GM12878 (cell line): ENCODE results near the gene TMC2.
"Not testable (repeated sequence)": the region's sequence is repeated elsewhere in the genome, so short reads cannot be mapped to it uniquely, and the experiment has no call there.

Experiments
- CREB1 ChIP-seq: IDR thresholded peaks from 2 replicates; pipeline ENCODE4 v1.6.1; 2012; ENCODE audit warnings: low read depth, mild to moderate bottlenecking, inconsistent platforms
- CTCF ChIP-seq, 3 experiments: IDR thresholded peaks in 2 of 3; conservative IDR thresholded peaks in 1 of 3; 2 replicates each; pipeline ENCODE4 v1.5.1; 2011; ENCODE audit warnings: low read depth in 3 of 3, low read length in 3 of 3, mild to moderate bottlenecking in 3 of 3, control low read depth in 2 of 3, moderate library complexity in 2 of 3, inconsistent platforms in 1 of 3, mixed read lengths in 1 of 3; ENCODE audit not compliant: control insufficient read depth in 2 of 3, insufficient read depth in 1 of 3; ENCODE audit errors: extremely low read depth in 1 of 3
- EP300 ChIP-seq, 2 experiments: fragments of 150-350 bp in 1 of 2; IDR thresholded peaks; 2 replicates each; pipeline ENCODE4 v1.6.1; 2011 to 2012; ENCODE audit warnings: low read depth in 2 of 2, low read length in 2 of 2, borderline replicate concordance in 1 of 2, improper control_type of control experiment in 1 of 2, inconsistent platforms in 1 of 2; ENCODE audit not compliant: control insufficient read depth in 1 of 2
- EZH2 ChIP-seq: IDR thresholded peaks from 2 replicates; pipeline ENCODE4 v1.6.1; 2012; ENCODE audit warnings: low read depth, mild to moderate bottlenecking, control low read depth, inconsistent platforms, low read length, borderline replicate concordance; ENCODE audit not compliant: control insufficient read depth
- FOS ChIP-seq: IDR thresholded peaks from 3 replicates; pipeline ENCODE4 v1.6.1; 2011; ENCODE audit warnings: borderline replicate concordance; ENCODE audit not compliant: insufficient read length; ENCODE audit errors: extremely low read depth
- GABPA ChIP-seq: IDR thresholded peaks from 2 replicates; pipeline ENCODE4 v1.6.1; 2014; ENCODE audit warnings: antibody characterized with exemption, low read depth, mild to moderate bottlenecking, inconsistent platforms
- HCFC1 ChIP-seq: fragments of 150-350 bp; IDR thresholded peaks from 2 replicates; pipeline ENCODE4 v1.6.1; 2014; ENCODE audit warnings: low read length
- HDAC2 ChIP-seq: fragments of 200-600 bp; sonication (generic); IDR thresholded peaks from 2 replicates; pipeline ENCODE4 v1.6.1; 2017
- NFIC ChIP-seq: IDR thresholded peaks from 2 replicates; pipeline ENCODE4 v1.6.1; 2012; ENCODE audit warnings: low read depth, mild to moderate bottlenecking, inconsistent platforms, low read length, moderate library complexity
- SKIL ChIP-seq: fragments of 450-650 bp; IDR thresholded peaks from 2 replicates; pipeline ENCODE4 v1.6.1; 2017; ENCODE audit warnings: mild to moderate bottlenecking, low read depth, inconsistent platforms; ENCODE audit not compliant: poor library complexity, severe bottlenecking
- SP1 ChIP-seq: IDR thresholded peaks from one replicate; pipeline ENCODE4 v1.6.1; 2011; ENCODE audit warnings: low read depth, low read length
- USF2 ChIP-seq: IDR thresholded peaks from 2 replicates; pipeline ENCODE4 v1.6.1; 2011; ENCODE audit warnings: low read depth, low read length, improper control_type of control experiment, borderline replicate concordance
- YY1 ChIP-seq: IDR thresholded peaks from 2 replicates; pipeline ENCODE4 v1.6.1; 2011; ENCODE audit warnings: low read depth, mild to moderate bottlenecking, low read length

GRCh38 chr20:2522826-2523429 is 13.4 kb upstream of the TMC2 start:
- not testable (repeated sequence) for TF ChIP-seq FOS; CTCF (IDR thresholded peaks at IDR 0.05 in 2 of 3, conservative IDR thresholded peaks at IDR 0.05 in 1 of 3; ENCODE audit: control insufficient read depth in 2 of 3, extremely low read depth in 1 of 3, insufficient read depth in 1 of 3, low read depth in 3 of 3, low read length in 3 of 3); SKIL; HDAC2; USF2; NFIC; EZH2; HCFC1; SP1; CREB1; GABPA; EP300 (IDR thresholded peaks at IDR 0.05; ENCODE audit: borderline replicate concordance in 1 of 2, control insufficient read depth in 1 of 2, low read depth in 2 of 2, low read length in 2 of 2); YY1
